ENCODE data around the gene GLI3. TPM values are rescaled to one million over a fixed set of nuclear protein-coding genes. Genes with fewer than 3 reads are reported as not detected.

GLI3 gene
- total RNA-seq, 1 donor from 2014 or later, result 2.3 TPM

GRCh38 chr7:42002654-42003053, 234.4 kb downstream of the GLI3 start:
- DNase-seq (ENCODE audit: low read depth, low spot score), result no peak

GRCh38 chr7:41999736-42000283, 237.2 kb downstream of the GLI3 start:
- no peak for DNase-seq (ENCODE audit: low read depth, low spot score)

GRCh38 chr7:41998041-41998440, 239.0 kb downstream of the GLI3 start:
- no peak for DNase-seq (ENCODE audit: low read depth, low spot score)

- DNase-seq (ENCODE audit: low read depth, low spot score), result no peak
These were observed 239.9 kb downstream of the GLI3 start for GRCh38 chr7:41997151-41997550.

- DNase-seq (ENCODE audit: low read depth, low spot score), result no peak
These were observed 240.5 kb downstream of the GLI3 start for GRCh38 chr7:41996381-41997035.

GRCh38 chr7:41995632-41996271, 241.3 kb downstream of the GLI3 start:
- no peak for DNase-seq (ENCODE audit: low read depth, low spot score)

- no peak for DNase-seq (ENCODE audit: low read depth, low spot score)
These were observed 242.3 kb downstream of the GLI3 start for GRCh38 chr7:41994746-41995110.

GRCh38 chr7:41994036-41994745, 242.8 kb downstream of the GLI3 start:
- no peak for DNase-seq (ENCODE audit: low read depth, low spot score)

GRCh38 chr7:41992881-41993867, 243.8 kb downstream of the GLI3 start:
- DNase-seq (ENCODE audit: low read depth, low spot score), result peak; percentile 55

GRCh38 chr7:41984888-41985287, 252.1 kb downstream of the GLI3 start:
- DNase-seq (ENCODE audit: low read depth, low spot score), result no peak

- DNase-seq (ENCODE audit: low read depth, low spot score), result no peak
These were observed 255.7 kb downstream of the GLI3 start for GRCh38 chr7:41981046-41982040.

- no peak for DNase-seq (ENCODE audit: low read depth, low spot score)
These were observed 257.1 kb downstream of the GLI3 start for GRCh38 chr7:41979834-41980307.

GRCh38 chr7:41978858-41979257, 258.2 kb downstream of the GLI3 start:
- no peak for DNase-seq (ENCODE audit: low read depth, low spot score)

- no peak for DNase-seq (ENCODE audit: low read depth, low spot score)
These were observed 259.3 kb downstream of the GLI3 start for GRCh38 chr7:41977661-41978060.

GRCh38 chr7:41977151-41977651, 259.8 kb downstream of the GLI3 start:
- no peak for DNase-seq (ENCODE audit: low read depth, low spot score)

- DNase-seq (ENCODE audit: low read depth, low spot score), result no peak
These were observed 260.6 kb downstream of the GLI3 start for GRCh38 chr7:41976411-41976810.

GRCh38 chr7:41975849-41976248, 261.2 kb downstream of the GLI3 start:
- DNase-seq (ENCODE audit: low read depth, low spot score), result no peak

GRCh38 chr7:41974870-41975557, 262.0 kb downstream of the GLI3 start:
- DNase-seq (ENCODE audit: low read depth, low spot score), result no peak

GRCh38 chr7:41973202-41973730, 263.7 kb downstream of the GLI3 start:
- no peak for DNase-seq (ENCODE audit: low read depth, low spot score)
